Ovary (tissue), 9 donors: ENCODE data around the gene SLC16A11. TPM values are rescaled to one million over a fixed set of nuclear protein-coding genes. Genes with fewer than 3 reads are reported as not detected.

Experiments used
- DNase-seq, 5 donors: peaks; one replicate each; pipeline ENCODE4 v3.0.0-alpha.2; 2019 to 2020
- H3K27ac ChIP-seq, 2 donors: fragments of 200-600 bp; one replicate each; pipeline versions ENCODE4 v1.5.1 to v1.8.0; 2019 to 2022
- H3K27me3 ChIP-seq: fragments of 200-600 bp; one replicate; pipeline ENCODE4 v1.8.0; 2022
- H3K36me3 ChIP-seq: fragments of 200-600 bp; sonication (generic); one replicate; pipeline ENCODE4 v1.5.1; 2019
- H3K4me1 ChIP-seq: one replicate; pipeline ENCODE4 v1.8.1; 2013; ENCODE audit warnings: mild to moderate bottlenecking, moderate library complexity; ENCODE audit not compliant: insufficient read depth
- H3K4me3 ChIP-seq: fragments of 200-600 bp; sonication (generic); one replicate; pipeline ENCODE4 v1.5.1; 2017
- H3K9me3 ChIP-seq, 2 donors: fragments of 200-600 bp in 1 of 2; sonication (generic) in 1 of 2; one replicate each; pipeline versions ENCODE4 v1.5.1 to v1.8.1; 2013 to 2019; ENCODE audit warnings: mild to moderate bottlenecking in 1 of 2, moderate library complexity in 1 of 2
- EP300 ChIP-seq: sonication (generic); formaldehyde crosslinking; IDR thresholded peaks from one replicate; pipeline ENCODE4 v1.6.1; 2017; ENCODE audit warnings: antibody characterized with exemption
- POLR2A ChIP-seq: fragments of 450-650 bp; IDR thresholded peaks from one replicate; pipeline ENCODE4 v1.6.1; 2017; ENCODE audit warnings: antibody characterized with exemption, mild to moderate bottlenecking, moderate library complexity
- WGBS, 3 donors: extraction: QIAGEN DNeasy Blood & Tissue Kit in 1 of 3; methylation state at CpG; one replicate each; pipeline versions ENCODE4 v1.1.5 to v1.1.7; 2013 to 2017; 5-methylcytosine and 5-hydroxymethylcytosine counted together
- intact Hi-C, 4 donors: fragments of 100-400 bp; cut with DNase I; formaldehyde crosslinking; loops; one replicate each; pipeline versions ENCODE4 v1.11.0 to v1.15.1; 2022 to 2023
- polyA plus RNA-seq, 2 donors: library from polyadenylated mRNA; stranded (reverse); fragments of 200-250 nt in 1 of 2; fragments of 350-450 nt in 1 of 2; fragmentation: Illumina TruSeq in 1 of 2; extraction: RNeasy Lipid Tissue Mini Kit (QIAGEN cat#74804) in 1 of 2; gene quantifications; one replicate each; pipeline ENCODE4 v1.2.3, GENCODE V29; 2013 to 2014
- total RNA-seq, 7 donors: library from RNA; depleted of rRNA in 2 of 7; stranded (reverse); fragments of >200 nt in 2 of 7; fragmentation: NEBNext Ultra II Directional in 3 of 7; extraction: Animal tissue kit (Norgen Biotek cat#: 25700) in 3 of 7; gene quantifications; one replicate each; pipeline versions ENCODE4 v1.1.0 to v1.2.4, GENCODE V29; 2016 to 2023
- TF ChIP-seq, protein P1 (sequence below), 3 donors: fragments of 450-650 bp in 2 of 3; fragments of 200-600 bp in 1 of 3; IDR thresholded peaks; one replicate each; pipeline versions ENCODE4 v1.5.1 to v1.8.0; 2016 to 2022; ENCODE audit warnings: antibody characterized with exemption in 3 of 3, mild to moderate bottlenecking in 1 of 3
- donor health status: DM: no; HTN: no; CAD: no; lungs with moderate emphysema.
- donor health status: DM: no; HTN: no; CAD: no.
- donor health status: Bipolar disorder and iron deficiency.
- donor health status: DM: yes; HTN: yes; CAD: no.
- donor health status: DM: no; HTN: no; CAD: no.
- donor health status: DM: yes; HTN: yes; CAD: no.

Gene SLC16A11
- total and polyA plus RNA-seq, 9 donors, result 1.2 to 14.4 (median 3.0) TPM; not detected in 2

GRCh38 chr17:7078711-7079110, 34.8 kb upstream of the SLC16A11 start:
- 86 to 87% (median 86%) methylated on average over 10 of the region's 10 CpGs for WGBS, 3 donors

GRCh38 chr17:7077911-7078546, 34.1 kb upstream of the SLC16A11 start:
- Histone ChIP-seq H3K9me3 (no peaks in the 10 kb centered on the region), H3K36me3 (no peaks in the 10 kb centered on the region), H3K27me3 (no peaks in the 10 kb centered on the region), H3K27ac (no peak overlapping the region), H3K4me1 (no peaks in the 10 kb centered on the region), H3K4me3 (no peak overlapping the region)
- intact Hi-C loops, result no loop called here
- TF ChIP-seq, protein P1, sequence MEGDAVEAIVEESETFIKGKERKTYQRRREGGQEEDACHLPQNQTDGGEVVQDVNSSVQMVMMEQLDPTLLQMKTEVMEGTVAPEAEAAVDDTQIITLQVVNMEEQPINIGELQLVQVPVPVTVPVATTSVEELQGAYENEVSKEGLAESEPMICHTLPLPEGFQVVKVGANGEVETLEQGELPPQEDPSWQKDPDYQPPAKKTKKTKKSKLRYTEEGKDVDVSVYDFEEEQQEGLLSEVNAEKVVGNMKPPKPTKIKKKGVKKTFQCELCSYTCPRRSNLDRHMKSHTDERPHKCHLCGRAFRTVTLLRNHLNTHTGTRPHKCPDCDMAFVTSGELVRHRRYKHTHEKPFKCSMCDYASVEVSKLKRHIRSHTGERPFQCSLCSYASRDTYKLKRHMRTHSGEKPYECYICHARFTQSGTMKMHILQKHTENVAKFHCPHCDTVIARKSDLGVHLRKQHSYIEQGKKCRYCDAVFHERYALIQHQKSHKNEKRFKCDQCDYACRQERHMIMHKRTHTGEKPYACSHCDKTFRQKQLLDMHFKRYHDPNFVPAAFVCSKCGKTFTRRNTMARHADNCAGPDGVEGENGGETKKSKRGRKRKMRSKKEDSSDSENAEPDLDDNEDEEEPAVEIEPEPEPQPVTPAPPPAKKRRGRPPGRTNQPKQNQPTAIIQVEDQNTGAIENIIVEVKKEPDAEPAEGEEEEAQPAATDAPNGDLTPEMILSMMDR (IDR thresholded peaks at IDR 0.05), result no peak
- TF ChIP-seq EP300, result no peak
- WGBS, 3 donors, result 81 to 88% (median 83%) methylated on average over 7 of the region's 7 CpGs
- no peak for DNase-seq

More at GRCh38 chr17:7078711-7079110, 34.8 kb upstream of the SLC16A11 start:
- TF ChIP-seq, protein P1 (IDR thresholded peaks at IDR 0.05), result no peak
- no peak for TF ChIP-seq POLR2A
- no peak overlapping the region for H3K27ac ChIP-seq
- H3K9me3 ChIP-seq, result no peaks in the 10 kb centered on the region
- H3K4me3 ChIP-seq, result no peak overlapping the region
- no peak for DNase-seq
- no peaks in the 10 kb centered on the region for H3K27me3 ChIP-seq
- no peaks in the 10 kb centered on the region for H3K4me1 ChIP-seq
- no peaks in the 10 kb centered on the region for H3K36me3 ChIP-seq
- intact Hi-C loops, result no loop called here

GRCh38 chr17:7074931-7075330, 31.0 kb upstream of the SLC16A11 start:
- no peak overlapping the region for H3K4me3 ChIP-seq
- H3K9me3 ChIP-seq, result no peaks in the 10 kb centered on the region
- H3K27ac ChIP-seq, result no peak overlapping the region
- H3K27me3 ChIP-seq, result no peaks in the 10 kb centered on the region
- WGBS, 3 donors, result 78 to 81% (median 79%) methylated on average over 14 of the region's 14 CpGs
- intact Hi-C loops, result no loop called here
- TF ChIP-seq, protein P1 (IDR thresholded peaks at IDR 0.05), result no peak
- TF ChIP-seq POLR2A, result no peak
- no peak for TF ChIP-seq EP300
- no peak for DNase-seq
- no peaks in the 10 kb centered on the region for H3K4me1 ChIP-seq
- H3K36me3 ChIP-seq, result no peaks in the 10 kb centered on the region

DNA sequence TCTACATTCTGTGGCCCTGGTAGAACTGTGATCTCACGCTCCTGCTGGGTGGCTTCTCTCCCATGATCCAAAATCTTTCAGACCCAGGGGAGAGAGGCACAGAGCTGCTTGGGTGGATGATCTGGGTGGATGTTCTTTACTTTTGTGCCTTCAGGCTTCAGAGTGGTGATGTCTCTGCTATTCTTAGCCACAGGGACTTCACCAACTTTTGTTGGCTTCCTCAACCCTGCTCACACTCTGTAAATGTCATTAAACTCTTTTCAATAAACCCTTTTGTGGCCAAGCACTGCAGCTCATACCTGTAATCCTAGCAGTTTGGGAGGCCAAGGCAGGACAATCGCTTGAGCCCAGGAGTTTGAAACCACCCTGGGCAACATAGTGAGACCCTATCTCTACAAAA, 28.5 kb upstream of the SLC16A11 start:
- intact Hi-C loops, result no loop called here
- WGBS, 3 donors, result 84 to 88% (median 88%) methylated on average over 2 of the region's 2 CpGs
- no peak for DNase-seq
- Histone ChIP-seq H3K36me3 (no peaks in the 10 kb centered on the region), H3K4me1 (no peaks in the 10 kb centered on the region), H3K27ac (no peak overlapping the region), H3K27me3 (no peaks in the 10 kb centered on the region), H3K4me3 (no peak overlapping the region), H3K9me3 (peaks cover 0 to 9% of the 10 kb centered on the region in 2 donors)
- TF ChIP-seq EP300, result no peak
- no peak for TF ChIP-seq POLR2A
- TF ChIP-seq, protein P1 (IDR thresholded peaks at IDR 0.05), result no peak
